ENCODE measurements around the gene RNF213.

DNA sequence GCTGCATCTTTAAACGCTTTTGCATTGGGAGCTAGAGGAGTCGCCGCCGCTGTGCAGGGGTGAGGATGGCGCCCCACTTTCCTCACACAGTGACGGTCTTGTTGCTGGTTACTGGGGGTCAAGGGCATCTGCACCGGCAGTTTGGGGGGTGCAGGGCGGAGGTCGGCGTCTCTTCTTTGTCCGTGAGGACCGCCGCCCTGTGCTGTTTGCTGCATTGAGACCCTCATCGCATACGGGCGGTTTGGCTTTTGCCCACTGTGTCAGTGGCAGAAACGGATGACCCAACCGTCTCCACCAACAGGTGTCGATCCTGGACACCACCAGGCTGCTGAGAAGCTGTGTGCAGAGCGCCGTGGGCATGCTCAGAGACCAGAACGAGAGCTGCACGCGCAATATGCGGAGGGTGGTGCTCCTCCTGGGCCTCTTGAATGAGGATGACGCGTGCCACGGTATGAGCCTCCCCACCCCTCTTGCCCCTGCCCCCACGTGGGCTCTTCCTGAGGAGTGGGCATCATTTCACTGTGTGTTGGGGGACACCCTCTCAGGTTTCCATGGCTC is 93.1 kb downstream of the RNF213 start:
- TF ChIP-seq, protein P1, sequence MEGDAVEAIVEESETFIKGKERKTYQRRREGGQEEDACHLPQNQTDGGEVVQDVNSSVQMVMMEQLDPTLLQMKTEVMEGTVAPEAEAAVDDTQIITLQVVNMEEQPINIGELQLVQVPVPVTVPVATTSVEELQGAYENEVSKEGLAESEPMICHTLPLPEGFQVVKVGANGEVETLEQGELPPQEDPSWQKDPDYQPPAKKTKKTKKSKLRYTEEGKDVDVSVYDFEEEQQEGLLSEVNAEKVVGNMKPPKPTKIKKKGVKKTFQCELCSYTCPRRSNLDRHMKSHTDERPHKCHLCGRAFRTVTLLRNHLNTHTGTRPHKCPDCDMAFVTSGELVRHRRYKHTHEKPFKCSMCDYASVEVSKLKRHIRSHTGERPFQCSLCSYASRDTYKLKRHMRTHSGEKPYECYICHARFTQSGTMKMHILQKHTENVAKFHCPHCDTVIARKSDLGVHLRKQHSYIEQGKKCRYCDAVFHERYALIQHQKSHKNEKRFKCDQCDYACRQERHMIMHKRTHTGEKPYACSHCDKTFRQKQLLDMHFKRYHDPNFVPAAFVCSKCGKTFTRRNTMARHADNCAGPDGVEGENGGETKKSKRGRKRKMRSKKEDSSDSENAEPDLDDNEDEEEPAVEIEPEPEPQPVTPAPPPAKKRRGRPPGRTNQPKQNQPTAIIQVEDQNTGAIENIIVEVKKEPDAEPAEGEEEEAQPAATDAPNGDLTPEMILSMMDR (conservative IDR thresholded peaks at IDR 0.05; ENCODE audit: low read length): no peak
- TF ChIP-seq EZH2phosphoT487 (IDR thresholded peaks at IDR 0.05; ENCODE audit: borderline replicate concordance): no peak
